ENCODE measurements around the gene EHD3.

DNA sequence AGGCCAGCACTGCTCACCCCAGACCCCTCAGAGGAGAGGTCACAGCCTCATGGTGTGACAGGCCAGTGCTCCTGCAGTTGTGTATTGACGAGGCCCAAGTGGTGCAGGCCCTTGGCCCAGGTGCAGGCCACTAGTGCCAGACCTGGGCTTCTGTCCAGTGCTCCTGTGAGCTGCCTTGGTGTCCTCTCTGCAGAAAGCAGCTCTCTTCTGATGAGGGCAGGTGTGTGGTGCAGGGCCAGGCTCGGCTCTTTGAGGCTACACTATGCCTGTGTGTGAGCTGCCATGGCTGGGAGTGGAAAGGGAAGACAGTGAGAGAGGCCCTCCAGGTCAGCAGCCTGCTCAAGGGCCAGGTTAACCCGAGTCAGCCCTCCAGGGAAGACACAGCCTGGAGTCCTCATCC is 17.1 kb downstream of the EHD3 start:
- TF ChIP-seq EP300 (IDR thresholded peaks at IDR 0.05; ENCODE audit: borderline replicate concordance) (no peak), EGR1 (IDR thresholded peaks at IDR 0.05) (no peak)
